ENCODE measurements around the gene ASB10.

GRCh38 chr7:151197932-151198331 is 10.9 kb upstream of the ASB10 start:
- TF ChIP-seq CTCF (IDR thresholded peaks at IDR 0.05; ENCODE audit: low read depth, low read length) (no peak), EZH2phosphoT487 (IDR thresholded peaks at IDR 0.05; ENCODE audit: low read depth) (no peak)

Data from OCI-LY3 (cell line).